Left ventricle myocardium inferior (tissue), 1 donor: ENCODE data around the gene CALN1. TPM values are rescaled to one million over a fixed set of nuclear protein-coding genes. Genes with fewer than 3 reads are reported as not detected.

Experiments used
- DNase-seq: peaks from one replicate; pipeline ENCODE4 v3.0.0-alpha.2; 2020
- H3K27ac ChIP-seq: fragments of 200-600 bp; replicated peaks from 2 replicates; pipeline ENCODE4 v1.8.0; 2021
- H3K27me3 ChIP-seq: fragments of 200-600 bp; 2 replicates; pipeline ENCODE4 v1.8.0; 2021; ENCODE audit warnings: low read depth
- H3K36me3 ChIP-seq: fragments of 200-600 bp; 2 replicates; pipeline ENCODE4 v1.8.0; 2021
- H3K4me1 ChIP-seq: fragments of 200-600 bp; 2 replicates; pipeline ENCODE4 v1.8.0; 2021
- H3K4me3 ChIP-seq: fragments of 200-600 bp; 2 replicates; pipeline ENCODE4 v1.8.0; 2021; ENCODE audit warnings: mild to moderate bottlenecking, moderate library complexity
- H3K9me3 ChIP-seq: fragments of 200-600 bp; replicated peaks from 2 replicates; pipeline ENCODE4 v1.8.0; 2021
- CTCF ChIP-seq: fragments of 200-600 bp; IDR thresholded peaks from 2 replicates; pipeline ENCODE4 v1.8.0; 2021; ENCODE audit warnings: antibody characterized with exemption, mild to moderate bottlenecking, borderline replicate concordance
- intact Hi-C: fragments of 100-400 bp; cut with micrococcal nuclease; formaldehyde crosslinking; loops from one replicate; pipeline ENCODE4 v1.11.0; 2022
- total RNA-seq: library from RNA; stranded (reverse); fragmentation: NEBNext Ultra II Directional; extraction: Animal tissue kit (Norgen Biotek cat#: 25700); gene quantifications from one replicate; pipeline ENCODE4 v1.2.1, GENCODE V29; 2021
- donor health status: DM: no; HTN: yes; CAD: no; lungs with severe emphysema.

Gene CALN1
- total RNA-seq, 1 donor from 2014 or later: not detected

DNA sequence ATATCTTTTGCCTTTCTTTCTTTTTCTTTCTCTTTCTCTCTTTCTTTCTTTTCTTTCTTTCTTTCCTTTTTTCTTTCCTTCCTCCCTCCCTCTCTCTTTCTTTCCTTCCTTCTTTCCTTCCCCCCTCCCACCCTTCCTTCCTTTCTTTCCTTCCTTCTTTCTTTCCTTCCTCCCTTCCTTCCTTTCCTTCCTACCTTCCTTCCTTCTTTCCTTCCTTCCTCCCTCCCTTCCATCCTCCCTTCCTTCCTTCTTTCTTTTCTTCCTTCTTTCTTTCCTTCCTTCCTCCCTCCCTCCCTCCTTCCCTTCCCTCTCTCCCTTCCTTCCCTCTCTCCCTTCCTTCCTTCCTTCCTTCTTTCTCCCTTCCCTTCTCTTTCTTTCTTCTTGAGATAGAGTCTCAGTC, 25.5 kb upstream of the CALN1 start:
- DNase-seq: no peak
- Histone ChIP-seq H3K4me3 (no peak overlapping the region), H3K36me3 (no peaks in the 10 kb centered on the region), H3K27me3 (peaks cover 47% of the 10 kb centered on the region), H3K27ac (no peak overlapping the region), H3K4me1 (no peaks in the 10 kb centered on the region), H3K9me3 (no peaks in the 10 kb centered on the region)
- no peak for TF ChIP-seq CTCF
- intact Hi-C loops: no loop called here

DNA sequence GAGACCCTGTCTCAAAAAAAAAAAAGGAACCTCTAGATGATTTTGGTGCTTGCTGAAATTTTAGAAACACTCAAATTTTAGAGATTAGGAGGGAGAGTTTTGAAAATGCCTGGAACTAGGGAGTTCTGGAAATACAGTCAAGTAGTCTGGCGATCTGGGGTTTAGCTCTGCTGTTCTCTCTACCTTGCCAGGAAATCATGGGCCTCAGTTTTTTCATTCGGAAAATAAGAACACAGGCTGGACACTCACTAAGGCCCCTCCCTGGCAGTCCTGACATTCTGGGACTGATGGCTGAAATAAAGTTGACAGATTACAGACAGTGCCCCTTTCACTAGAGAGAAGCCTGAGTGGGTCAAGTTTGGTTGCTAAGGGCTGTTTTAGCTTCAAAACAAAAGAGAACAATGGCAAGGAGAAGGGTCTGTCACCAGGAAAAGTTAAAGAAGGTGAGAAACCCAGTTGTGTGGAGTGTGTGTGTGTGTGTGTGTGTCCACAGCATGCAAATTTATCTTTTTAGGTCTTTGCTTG, 25.0 kb upstream of the CALN1 start:
- Histone ChIP-seq H3K4me3 (no peak overlapping the region), H3K36me3 (no peaks in the 10 kb centered on the region), H3K27me3 (peaks cover 47% of the 10 kb centered on the region), H3K27ac (no peak overlapping the region), H3K9me3 (no peaks in the 10 kb centered on the region), H3K4me1 (no peaks in the 10 kb centered on the region)
- intact Hi-C loops: no loop called here
- DNase-seq: no peak
- TF ChIP-seq CTCF: no peak

DNA sequence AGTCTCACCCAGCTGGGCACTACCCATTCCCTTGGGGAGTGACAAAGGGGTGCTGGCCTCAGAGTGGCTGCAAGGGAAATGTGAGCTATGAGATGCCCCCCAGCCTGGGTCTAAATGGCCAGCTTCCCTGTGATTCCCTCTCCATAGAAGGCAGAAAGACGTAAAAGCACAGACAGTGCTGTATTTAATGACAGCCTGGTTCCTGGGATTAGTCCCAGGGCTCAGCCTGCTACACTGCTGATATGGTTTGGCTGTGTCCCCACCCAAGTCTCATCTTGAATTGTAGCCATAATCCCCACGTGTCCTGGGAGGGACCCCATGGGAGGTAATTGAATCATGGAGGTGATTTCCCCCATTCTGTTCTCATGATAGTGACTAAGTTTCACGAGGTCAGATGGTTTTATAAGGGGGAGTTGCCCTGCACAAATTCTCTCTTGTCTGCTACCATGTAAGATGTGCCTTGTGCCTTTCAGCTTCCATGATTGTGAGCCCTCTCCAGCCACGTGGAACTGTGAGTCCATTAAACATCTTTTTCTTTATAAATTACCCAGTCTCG, 23.9 kb upstream of the CALN1 start:
- Histone ChIP-seq H3K36me3 (no peaks in the 10 kb centered on the region), H3K4me1 (no peaks in the 10 kb centered on the region), H3K4me3 (no peak overlapping the region), H3K27me3 (peaks cover 47% of the 10 kb centered on the region), H3K9me3 (no peaks in the 10 kb centered on the region), H3K27ac (no peak overlapping the region)
- no peak for DNase-seq
- intact Hi-C loops: no loop called here
- TF ChIP-seq CTCF: no peak

DNA sequence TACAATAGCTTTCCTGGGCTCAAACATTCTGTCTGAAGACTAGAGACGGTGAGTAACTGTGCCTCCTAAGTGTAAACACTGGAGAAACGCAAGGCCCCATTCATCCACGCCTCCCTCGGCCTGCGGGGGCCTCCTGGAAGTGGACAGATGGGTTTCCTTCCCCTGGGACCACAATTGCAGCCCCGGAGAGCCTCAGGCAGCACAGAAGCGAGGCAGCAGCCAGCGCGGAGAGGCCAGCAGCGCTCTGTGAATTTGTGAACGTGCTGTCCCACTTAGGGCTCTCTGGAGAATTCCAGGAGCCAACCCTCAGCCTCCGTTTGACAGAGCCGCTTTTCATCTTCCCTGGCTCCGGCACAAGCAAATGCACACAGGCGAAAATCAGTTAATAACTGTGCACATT, 23.2 kb upstream of the CALN1 start:
- H3K27me3 ChIP-seq: peaks cover 52% of the 10 kb centered on the region
- peak; percentile 46 for DNase-seq
- no peaks in the 10 kb centered on the region for H3K4me1 ChIP-seq
- no peaks in the 10 kb centered on the region for H3K9me3 ChIP-seq
- intact Hi-C loops: no loop called here
- TF ChIP-seq CTCF: no peak
- H3K4me3 ChIP-seq: no peak overlapping the region
- no peak overlapping the region for H3K27ac ChIP-seq
- no peaks in the 10 kb centered on the region for H3K36me3 ChIP-seq

DNA sequence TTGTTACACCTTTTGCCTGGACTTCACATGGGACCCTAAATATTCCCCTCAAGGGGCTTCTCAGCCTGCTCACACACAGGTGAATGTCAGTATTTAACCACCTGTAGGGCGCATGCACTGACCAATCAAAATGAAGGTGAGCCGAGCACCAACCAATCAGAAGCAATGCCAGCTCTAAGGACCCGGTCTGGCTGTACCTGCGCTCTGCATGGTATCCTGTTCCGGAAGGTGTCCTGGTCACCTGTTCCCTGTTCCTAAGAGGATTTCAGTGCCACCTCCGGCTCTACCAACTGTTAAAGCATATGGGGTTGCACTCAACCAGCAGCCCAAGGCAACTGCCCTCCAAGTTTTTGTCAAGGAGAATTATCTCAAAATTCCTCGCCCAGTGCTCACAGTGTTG, 18.4 kb upstream of the CALN1 start:
- Histone ChIP-seq H3K27ac (no peak overlapping the region), H3K27me3 (peaks cover 30% of the 10 kb centered on the region), H3K36me3 (no peaks in the 10 kb centered on the region), H3K4me3 (no peak overlapping the region), H3K4me1 (no peaks in the 10 kb centered on the region), H3K9me3 (no peaks in the 10 kb centered on the region)
- no peak for DNase-seq
- intact Hi-C loops: no loop called here
- TF ChIP-seq CTCF: no peak
